HCT116 (cell line): ENCODE results near the gene KPNA1.

Source experiments
- ATF3 ChIP-seq: IDR thresholded peaks from 2 replicates; pipeline ENCODE4 v1.6.1; 2012
- CTCF ChIP-seq, 3 experiments: fragments of 200-600 bp in 1 of 3; sonication (generic) in 1 of 3; IDR thresholded peaks in 2 of 3; conservative IDR thresholded peaks in 1 of 3; 2 replicates each; pipeline ENCODE4 v1.5.1; 2012 to 2017; ENCODE audit warnings: low read depth in 2 of 3, low read length in 2 of 3, antibody characterized with exemption in 1 of 3, borderline replicate concordance in 1 of 3, control low read depth in 1 of 3, mild to moderate bottlenecking in 1 of 3, mixed read lengths in 1 of 3, mixed run types in 1 of 3, moderate library complexity in 1 of 3; ENCODE audit not compliant: insufficient read depth in 1 of 3
- EGR1 ChIP-seq: IDR thresholded peaks from 2 replicates; pipeline ENCODE4 v1.6.1; 2012; ENCODE audit warnings: low read depth
- EZH2 ChIP-seq: fragments of 200-600 bp; sonication (generic); IDR thresholded peaks from 2 replicates; pipeline ENCODE4 v1.6.1; 2017; ENCODE audit warnings: antibody characterized with exemption, mixed run types
- FOSL1 ChIP-seq: IDR thresholded peaks from 2 replicates; pipeline ENCODE4 v1.6.1; 2012; ENCODE audit warnings: low read depth
- POLR2A ChIP-seq: IDR thresholded peaks from 2 replicates; pipeline ENCODE4 v1.7.0; 2011; ENCODE audit warnings: borderline replicate concordance; ENCODE audit not compliant: insufficient read depth, insufficient read length; ENCODE audit errors: extremely low read depth
- POLR2AphosphoS5 ChIP-seq: IDR thresholded peaks from 2 replicates; pipeline ENCODE4 v1.6.1; 2011; ENCODE audit warnings: mild to moderate bottlenecking, low read depth, low read length, moderate library complexity
- RAD21 ChIP-seq: IDR thresholded peaks from 2 replicates; pipeline ENCODE4 v1.6.1; 2012; ENCODE audit warnings: low read depth, mild to moderate bottlenecking
- REST ChIP-seq: IDR thresholded peaks from 2 replicates; pipeline ENCODE4 v1.6.1; 2012; ENCODE audit warnings: low read depth
- SRF ChIP-seq: IDR thresholded peaks from 2 replicates; pipeline ENCODE4 v1.6.1; 2012; ENCODE audit warnings: low read depth
- TCF7L2 ChIP-seq: IDR thresholded peaks from 2 replicates; pipeline ENCODE4 v1.7.0; 2011; ENCODE audit warnings: borderline replicate concordance, inconsistent platforms; ENCODE audit not compliant: insufficient read depth, insufficient read length; ENCODE audit errors: extremely low read depth
- YY1 ChIP-seq: IDR thresholded peaks from 2 replicates; pipeline ENCODE4 v1.6.1; 2011; ENCODE audit warnings: low read length, low read depth, moderate library complexity, mild to moderate bottlenecking; ENCODE audit not compliant: insufficient replicate concordance; ENCODE audit errors: extremely low read depth
- ZBTB33 ChIP-seq: IDR thresholded peaks from 2 replicates; pipeline ENCODE4 v1.6.1; 2011; ENCODE audit warnings: mild to moderate bottlenecking, low read length, moderate library complexity; ENCODE audit not compliant: insufficient replicate concordance; ENCODE audit errors: extremely low read depth

GRCh38 chr3:122414391-122414790 lies 100.3 kb downstream of the KPNA1 start:
- no peak for TF ChIP-seq CTCF (IDR thresholded peaks at IDR 0.05 in 2 of 3, conservative IDR thresholded peaks at IDR 0.05 in 1 of 3; ENCODE audit: borderline replicate concordance in 1 of 3, insufficient read depth in 1 of 3, low read depth in 2 of 3, low read length in 2 of 3)
- TF ChIP-seq EZH2, result no peak
- no peak for TF ChIP-seq ZBTB33
- TF ChIP-seq POLR2AphosphoS5, result no peak
- TF ChIP-seq POLR2A, result no peak
- TF ChIP-seq FOSL1, result no peak
- no peak for TF ChIP-seq SRF
- no peak for TF ChIP-seq RAD21
- TF ChIP-seq YY1, result no peak
- TF ChIP-seq EGR1, result no peak
- TF ChIP-seq TCF7L2, result no peak
- TF ChIP-seq ATF3, result no peak
- no peak for TF ChIP-seq REST
